Neural cell (in vitro differentiated cells): Measurements from ENCODE around the gene CSK. TPM values are rescaled to one million over a fixed set of nuclear protein-coding genes. Genes with fewer than 3 reads are reported as not detected.

Experiments
- H2AFZ ChIP-seq: fragments of 200-600, 300-800 bp; sonication (generic), shearing (Covaris generic); 2 replicates; pipeline ENCODE4 v1.6.0; 2014; ENCODE audit warnings: low read depth, mild to moderate bottlenecking, antibody characterized with exemption, low read length, moderate library complexity
- H3F3A ChIP-seq: fragments of 200-600 bp; shearing (Covaris generic); 2 replicates; pipeline ENCODE4 v1.6.1; 2016; ENCODE audit warnings: mild to moderate bottlenecking, moderate library complexity, mixed read lengths, antibody characterized with exemption, low read length; ENCODE audit not compliant: insufficient read depth, poor library complexity, severe bottlenecking
- H3K27ac ChIP-seq: fragments of 200-600, 300-800 bp; sonication (generic), shearing (Covaris generic); 2 replicates; pipeline ENCODE4 v1.5.1; 2014; ENCODE audit warnings: mild to moderate bottlenecking, low read length, moderate library complexity
- H3K27me3 ChIP-seq: fragments of 300-800, 200-600 bp; sonication (generic), shearing (Covaris generic); 2 replicates; pipeline ENCODE4 v1.6.0; 2014; ENCODE audit warnings: mild to moderate bottlenecking, low read depth, low read length, moderate library complexity; ENCODE audit not compliant: insufficient read depth
- H3K36me3 ChIP-seq: fragments of 300-800, 200-600 bp; sonication (generic), shearing (Covaris generic); 2 replicates; pipeline ENCODE4 v1.5.1; 2014; ENCODE audit warnings: mild to moderate bottlenecking, antibody characterized with exemption, low read length, moderate library complexity; ENCODE audit not compliant: insufficient read depth
- H3K4me2 ChIP-seq: fragments of 300-800, 200-600 bp; sonication (generic), shearing (Covaris generic); 2 replicates; pipeline ENCODE4 v1.6.0; 2014; ENCODE audit warnings: mild to moderate bottlenecking, low read length
- H3K4me3 ChIP-seq: fragments of 300-800, 200-600 bp; sonication (generic), shearing (Covaris generic); 2 replicates; pipeline ENCODE4 v1.5.1; 2014; ENCODE audit warnings: mild to moderate bottlenecking, low read length, moderate library complexity
- H3K79me2 ChIP-seq: fragments of 200-600 bp; shearing (Covaris generic); replicated peaks from 2 replicates; pipeline ENCODE4 v1.6.0; 2014; ENCODE audit warnings: mild to moderate bottlenecking, low read length, moderate library complexity; ENCODE audit not compliant: insufficient read depth
- H3K9ac ChIP-seq: fragments of 300-800, 200-600 bp; sonication (generic), shearing (Covaris generic); 2 replicates; pipeline ENCODE4 v1.6.1; 2016; ENCODE audit warnings: mild to moderate bottlenecking, low read length, mixed read lengths
- H3K9me2 ChIP-seq: fragments of 200-600 bp; shearing (Covaris generic); 2 replicates; pipeline ENCODE4 v1.6.1; 2016; ENCODE audit warnings: mild to moderate bottlenecking, low read length, mixed read lengths; ENCODE audit not compliant: insufficient read depth
- H3K9me3 ChIP-seq: fragments of 200-600, 300-800 bp; sonication (generic), shearing (Covaris generic); 2 replicates; pipeline ENCODE4 v1.6.1; 2016; ENCODE audit warnings: mild to moderate bottlenecking, mixed run types, low read length, moderate library complexity, mixed read lengths
- H4K20me1 ChIP-seq: fragments of 200-600 bp; shearing (Covaris generic); 2 replicates; pipeline ENCODE4 v1.6.1; 2016; ENCODE audit warnings: mild to moderate bottlenecking, mixed run types; ENCODE audit not compliant: insufficient read depth
- EP300 ChIP-seq: fragments of 450-650 bp; conservative IDR thresholded peaks from 2 replicates; pipeline ENCODE4 v1.6.1; 2014; ENCODE audit warnings: antibody characterized with exemption, mild to moderate bottlenecking, moderate library complexity; ENCODE audit not compliant: poor library complexity, severe bottlenecking
- EZH2 ChIP-seq: fragments of 200-600, 300-800 bp; shearing (Covaris generic), sonication (generic); IDR thresholded peaks from 2 replicates; pipeline ENCODE4 v1.6.1; 2014; ENCODE audit warnings: antibody characterized with exemption, low read length, borderline replicate concordance, mild to moderate bottlenecking; ENCODE audit not compliant: insufficient read depth, poor library complexity, severe bottlenecking
- MXI1 ChIP-seq: fragments of 450-650 bp; conservative IDR thresholded peaks from 2 replicates; pipeline ENCODE4 v1.6.1; 2014; ENCODE audit warnings: antibody characterized with exemption, mild to moderate bottlenecking; ENCODE audit not compliant: poor library complexity, severe bottlenecking
- POLR2AphosphoS5 ChIP-seq: IDR thresholded peaks from 2 replicates; pipeline ENCODE4 v1.6.1; 2012
- RAD21 ChIP-seq: fragments of 450-650 bp; conservative IDR thresholded peaks from 2 replicates; pipeline ENCODE4 v1.6.1; 2014; ENCODE audit warnings: antibody characterized with exemption, mild to moderate bottlenecking, moderate library complexity
- SMC3 ChIP-seq: fragments of 450-650 bp; conservative IDR thresholded peaks from 2 replicates; pipeline ENCODE4 v1.6.1; 2014; ENCODE audit warnings: antibody characterized with exemption, mild to moderate bottlenecking, moderate library complexity; ENCODE audit not compliant: poor library complexity
- TAF1 ChIP-seq: IDR thresholded peaks from 2 replicates; pipeline ENCODE4 v1.6.1; 2012; ENCODE audit warnings: low read depth
- polyA plus RNA-seq: library from polyadenylated mRNA; depleted of rRNA; stranded (reverse); fragments of >200 nt; gene quantifications from 2 replicates; pipeline ENCODE4 v1.2.3, GENCODE V29; 2014
- TF ChIP-seq, protein P1 (sequence below): IDR thresholded peaks from 2 replicates; pipeline ENCODE4 v1.6.1; 2012; ENCODE audit warnings: borderline replicate concordance
- TF ChIP-seq, protein P2 (sequence below): fragments of 450-650 bp; IDR thresholded peaks from 2 replicates; pipeline ENCODE4 v1.5.1; 2014; ENCODE audit warnings: antibody characterized with exemption, mild to moderate bottlenecking, moderate library complexity; ENCODE audit not compliant: poor library complexity, severe bottlenecking

CSK gene
- polyA plus RNA-seq, 1 donor from 2014 or later, result 45.5 TPM

DNA sequence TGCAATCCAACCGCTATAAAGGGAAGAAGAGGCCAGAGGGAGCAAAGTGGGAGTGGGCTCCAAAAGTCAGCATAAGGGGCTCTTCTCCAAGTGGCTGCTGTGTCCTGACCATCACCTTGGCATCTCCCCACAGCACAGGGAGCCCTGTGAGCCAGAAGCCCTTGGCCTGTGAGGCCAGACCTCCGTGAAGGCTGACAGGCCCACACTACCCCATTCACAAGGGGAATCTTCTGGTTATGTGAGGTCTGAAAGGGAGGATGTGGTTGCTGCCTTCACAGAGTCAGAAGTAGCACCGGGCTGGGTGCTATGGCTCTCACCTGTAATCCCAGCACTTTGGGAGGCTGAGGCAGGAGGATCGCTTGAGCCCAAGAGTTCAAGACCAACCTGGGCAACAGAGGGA, 63.7 kb downstream of the CSK start:
- no peaks in the 10 kb centered on the region for H4K20me1 ChIP-seq
- H3K4me3 ChIP-seq, result no peak overlapping the region
- no peak overlapping the region for H2AFZ ChIP-seq
- no peak overlapping the region for H3K9ac ChIP-seq
- H3K4me2 ChIP-seq, result no peak overlapping the region
- no peak for TF ChIP-seq POLR2AphosphoS5
- TF ChIP-seq, protein P1, sequence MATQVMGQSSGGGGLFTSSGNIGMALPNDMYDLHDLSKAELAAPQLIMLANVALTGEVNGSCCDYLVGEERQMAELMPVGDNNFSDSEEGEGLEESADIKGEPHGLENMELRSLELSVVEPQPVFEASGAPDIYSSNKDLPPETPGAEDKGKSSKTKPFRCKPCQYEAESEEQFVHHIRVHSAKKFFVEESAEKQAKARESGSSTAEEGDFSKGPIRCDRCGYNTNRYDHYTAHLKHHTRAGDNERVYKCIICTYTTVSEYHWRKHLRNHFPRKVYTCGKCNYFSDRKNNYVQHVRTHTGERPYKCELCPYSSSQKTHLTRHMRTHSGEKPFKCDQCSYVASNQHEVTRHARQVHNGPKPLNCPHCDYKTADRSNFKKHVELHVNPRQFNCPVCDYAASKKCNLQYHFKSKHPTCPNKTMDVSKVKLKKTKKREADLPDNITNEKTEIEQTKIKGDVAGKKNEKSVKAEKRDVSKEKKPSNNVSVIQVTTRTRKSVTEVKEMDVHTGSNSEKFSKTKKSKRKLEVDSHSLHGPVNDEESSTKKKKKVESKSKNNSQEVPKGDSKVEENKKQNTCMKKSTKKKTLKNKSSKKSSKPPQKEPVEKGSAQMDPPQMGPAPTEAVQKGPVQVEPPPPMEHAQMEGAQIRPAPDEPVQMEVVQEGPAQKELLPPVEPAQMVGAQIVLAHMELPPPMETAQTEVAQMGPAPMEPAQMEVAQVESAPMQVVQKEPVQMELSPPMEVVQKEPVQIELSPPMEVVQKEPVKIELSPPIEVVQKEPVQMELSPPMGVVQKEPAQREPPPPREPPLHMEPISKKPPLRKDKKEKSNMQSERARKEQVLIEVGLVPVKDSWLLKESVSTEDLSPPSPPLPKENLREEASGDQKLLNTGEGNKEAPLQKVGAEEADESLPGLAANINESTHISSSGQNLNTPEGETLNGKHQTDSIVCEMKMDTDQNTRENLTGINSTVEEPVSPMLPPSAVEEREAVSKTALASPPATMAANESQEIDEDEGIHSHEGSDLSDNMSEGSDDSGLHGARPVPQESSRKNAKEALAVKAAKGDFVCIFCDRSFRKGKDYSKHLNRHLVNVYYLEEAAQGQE, result no peak
- TF ChIP-seq MXI1, result no peak
- no peak for TF ChIP-seq EP300
- TF ChIP-seq TAF1, result no peak
- TF ChIP-seq, protein P2, sequence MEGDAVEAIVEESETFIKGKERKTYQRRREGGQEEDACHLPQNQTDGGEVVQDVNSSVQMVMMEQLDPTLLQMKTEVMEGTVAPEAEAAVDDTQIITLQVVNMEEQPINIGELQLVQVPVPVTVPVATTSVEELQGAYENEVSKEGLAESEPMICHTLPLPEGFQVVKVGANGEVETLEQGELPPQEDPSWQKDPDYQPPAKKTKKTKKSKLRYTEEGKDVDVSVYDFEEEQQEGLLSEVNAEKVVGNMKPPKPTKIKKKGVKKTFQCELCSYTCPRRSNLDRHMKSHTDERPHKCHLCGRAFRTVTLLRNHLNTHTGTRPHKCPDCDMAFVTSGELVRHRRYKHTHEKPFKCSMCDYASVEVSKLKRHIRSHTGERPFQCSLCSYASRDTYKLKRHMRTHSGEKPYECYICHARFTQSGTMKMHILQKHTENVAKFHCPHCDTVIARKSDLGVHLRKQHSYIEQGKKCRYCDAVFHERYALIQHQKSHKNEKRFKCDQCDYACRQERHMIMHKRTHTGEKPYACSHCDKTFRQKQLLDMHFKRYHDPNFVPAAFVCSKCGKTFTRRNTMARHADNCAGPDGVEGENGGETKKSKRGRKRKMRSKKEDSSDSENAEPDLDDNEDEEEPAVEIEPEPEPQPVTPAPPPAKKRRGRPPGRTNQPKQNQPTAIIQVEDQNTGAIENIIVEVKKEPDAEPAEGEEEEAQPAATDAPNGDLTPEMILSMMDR, result no peak
- TF ChIP-seq SMC3, result no peak
- TF ChIP-seq RAD21, result no peak
- no peak for TF ChIP-seq EZH2
- H3K9me3 ChIP-seq, result no peaks in the 10 kb centered on the region
- no peaks in the 10 kb centered on the region for H3K36me3 ChIP-seq
- no peaks in the 10 kb centered on the region for H3F3A ChIP-seq
- no peaks in the 10 kb centered on the region for H3K9me2 ChIP-seq
- H3K27ac ChIP-seq, result no peak overlapping the region
- H3K79me2 ChIP-seq, result no peaks in the 10 kb centered on the region
- no peaks in the 10 kb centered on the region for H3K27me3 ChIP-seq

DNA sequence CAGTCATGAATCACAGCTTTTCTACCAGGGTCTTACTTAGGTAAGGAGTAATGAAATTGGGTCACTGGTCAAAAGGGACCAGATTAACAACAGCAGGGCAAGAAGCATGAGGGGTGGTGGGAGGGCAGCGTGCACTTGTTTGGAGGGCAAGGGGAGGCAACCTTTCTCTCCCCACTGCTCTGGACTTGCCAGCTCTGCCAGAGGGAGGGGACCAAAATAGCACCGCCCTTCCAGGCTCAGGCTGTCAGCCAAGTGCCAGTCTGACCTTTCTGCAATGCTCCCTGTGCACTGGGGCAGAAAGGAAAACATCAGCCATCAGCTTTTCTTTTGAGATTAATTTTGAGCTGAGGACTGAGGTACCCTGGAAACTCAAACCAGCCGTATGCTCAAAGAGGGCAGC, 65.6 kb downstream of the CSK start:
- H3K27ac ChIP-seq, result no peak overlapping the region
- no peaks in the 10 kb centered on the region for H3K9me3 ChIP-seq
- H3K4me3 ChIP-seq, result no peak overlapping the region
- TF ChIP-seq MXI1, result no peak
- TF ChIP-seq, protein P1, result no peak
- TF ChIP-seq RAD21, result no peak
- TF ChIP-seq, protein P2, result no peak
- no peak for TF ChIP-seq SMC3
- no peak for TF ChIP-seq EZH2
- no peak for TF ChIP-seq TAF1
- TF ChIP-seq POLR2AphosphoS5, result no peak
- no peak for TF ChIP-seq EP300
- H3K36me3 ChIP-seq, result no peaks in the 10 kb centered on the region
- no peaks in the 10 kb centered on the region for H3K79me2 ChIP-seq
- H3F3A ChIP-seq, result no peaks in the 10 kb centered on the region
- no peaks in the 10 kb centered on the region for H3K9me2 ChIP-seq
- no peak overlapping the region for H2AFZ ChIP-seq
- H3K27me3 ChIP-seq, result no peaks in the 10 kb centered on the region
- H3K4me2 ChIP-seq, result no peak overlapping the region
- no peaks in the 10 kb centered on the region for H4K20me1 ChIP-seq
- H3K9ac ChIP-seq, result no peak overlapping the region
